ENCODE data around the gene ING3.

GRCh38 chr7:120941856-120942255, 8.7 kb upstream of the ING3 start:
- no peak for TF ChIP-seq CTCF (conservative IDR thresholded peaks at IDR 0.05)
- TF ChIP-seq ZFX (IDR thresholded peaks at IDR 0.05): no peak
